ENCODE results near the gene PRR12.

GRCh38 chr19:49585023-49585422, 6.0 kb upstream of the PRR12 start:
- no peak for TF ChIP-seq MAX (IDR thresholded peaks at IDR 0.05)
- no peak for TF ChIP-seq YY1 (IDR thresholded peaks at IDR 0.05)

Measured in liver (tissue), 1 donor.